Measurements from ENCODE around the gene IGF2R.

- no peak for TF ChIP-seq CTCF (IDR thresholded peaks at IDR 0.05)
- no peak for TF ChIP-seq E2F1 (CRISPR knock-in tag; IDR thresholded peaks at IDR 0.05)
- no peak for TF ChIP-seq NFYB (CRISPR knock-in tag; conservative IDR thresholded peaks at IDR 0.05; ENCODE audit: low read depth)
These were observed 162.0 kb downstream of the IGF2R start for GRCh38 chr6:160130729-160131484.
